ENCODE results near the gene PPP2R2B.

The PPP2R2B gene

DNA sequence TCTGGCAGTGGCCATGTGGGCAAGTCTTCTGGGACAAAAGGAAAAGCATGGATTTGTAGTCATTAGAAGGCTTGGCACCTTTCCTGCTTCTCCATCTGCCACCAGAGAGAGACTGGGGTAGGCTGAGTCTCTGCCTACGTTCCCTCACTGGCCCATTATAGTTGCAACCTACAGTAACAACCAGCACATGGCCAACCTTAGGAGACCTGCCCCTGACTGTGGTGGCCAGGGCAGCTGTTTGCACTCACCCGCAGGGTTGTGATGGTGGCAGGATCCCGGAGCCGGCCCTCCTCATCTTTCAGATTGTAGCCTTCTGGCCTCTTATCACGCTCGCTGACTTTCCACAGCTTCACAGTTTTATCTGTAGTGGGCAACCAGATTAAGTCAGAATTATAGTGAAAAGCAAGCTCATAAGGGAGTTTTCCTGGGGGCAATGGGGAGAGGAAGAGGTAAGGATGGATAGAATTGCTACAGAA, 187.6 kb downstream of the PPP2R2B start:
- DNase-seq, result no peak

DNA sequence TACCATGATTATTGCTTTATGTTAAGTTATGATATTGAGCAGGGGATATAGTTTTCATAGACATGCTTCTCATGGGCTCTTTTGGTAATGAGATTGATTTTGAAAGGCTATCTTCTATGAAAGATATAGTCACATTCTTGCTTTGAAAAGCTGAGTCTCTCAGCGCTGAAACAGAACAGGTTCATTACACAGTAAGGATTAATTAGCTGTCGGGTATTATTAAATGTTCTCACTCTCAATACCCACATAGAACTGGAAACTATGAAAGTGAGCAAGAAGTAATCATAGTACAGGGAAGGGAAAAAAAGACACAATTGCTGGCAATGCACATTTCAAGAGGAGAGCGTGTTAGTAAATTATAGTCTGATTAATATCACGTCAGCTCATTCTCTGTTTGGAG, 190.9 kb downstream of the PPP2R2B start:
- no peak for DNase-seq

DNA sequence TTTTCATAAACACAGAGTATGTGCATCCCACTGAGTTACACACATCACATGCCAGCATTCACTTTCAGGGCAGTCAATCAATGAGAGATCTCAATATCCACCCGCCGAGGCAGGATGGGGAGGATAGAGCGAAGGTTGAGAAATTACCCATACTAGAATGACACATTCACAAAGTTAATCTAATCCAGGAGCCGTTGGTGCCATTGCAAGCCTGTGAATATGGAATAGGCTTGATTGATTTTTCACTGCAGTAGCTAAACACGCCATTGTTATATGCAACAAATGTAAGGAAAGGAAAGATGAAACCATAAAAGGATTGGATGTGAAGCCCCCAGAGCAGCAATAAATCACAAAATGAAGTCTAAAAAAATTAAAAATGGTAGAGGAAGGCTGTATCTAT, 194.7 kb downstream of the PPP2R2B start:
- no peak for DNase-seq

DNA sequence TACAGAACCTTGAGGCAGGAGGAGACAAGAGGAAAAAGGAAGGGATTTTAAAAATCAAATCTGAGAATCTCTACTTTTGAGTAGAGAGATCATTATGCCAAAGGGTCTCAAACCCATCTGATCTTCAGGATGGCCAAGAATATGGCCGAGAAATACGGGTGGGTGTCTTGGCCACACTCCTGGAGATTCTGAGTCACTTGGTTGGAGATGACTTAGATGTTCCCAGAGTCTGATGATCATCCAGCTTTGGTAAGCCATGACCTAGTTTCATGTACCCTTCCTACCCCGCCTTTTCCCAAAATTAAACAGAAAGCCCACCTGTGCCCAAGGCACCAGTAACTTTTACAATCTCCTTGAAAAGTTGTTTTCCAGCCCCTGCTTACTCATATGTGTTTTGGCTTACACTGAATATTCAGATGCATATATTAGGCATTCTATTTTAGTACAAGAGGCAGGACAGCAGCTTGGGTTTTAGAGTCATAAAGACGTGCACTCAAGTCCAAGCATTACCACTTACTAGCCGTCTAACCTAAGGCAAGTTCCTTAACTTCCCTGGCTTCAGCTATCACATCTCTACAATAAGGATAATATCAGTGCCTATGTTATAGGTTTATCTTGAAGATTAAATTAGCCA, 195.5 kb downstream of the PPP2R2B start:
- DNase-seq, result no peak

DNA sequence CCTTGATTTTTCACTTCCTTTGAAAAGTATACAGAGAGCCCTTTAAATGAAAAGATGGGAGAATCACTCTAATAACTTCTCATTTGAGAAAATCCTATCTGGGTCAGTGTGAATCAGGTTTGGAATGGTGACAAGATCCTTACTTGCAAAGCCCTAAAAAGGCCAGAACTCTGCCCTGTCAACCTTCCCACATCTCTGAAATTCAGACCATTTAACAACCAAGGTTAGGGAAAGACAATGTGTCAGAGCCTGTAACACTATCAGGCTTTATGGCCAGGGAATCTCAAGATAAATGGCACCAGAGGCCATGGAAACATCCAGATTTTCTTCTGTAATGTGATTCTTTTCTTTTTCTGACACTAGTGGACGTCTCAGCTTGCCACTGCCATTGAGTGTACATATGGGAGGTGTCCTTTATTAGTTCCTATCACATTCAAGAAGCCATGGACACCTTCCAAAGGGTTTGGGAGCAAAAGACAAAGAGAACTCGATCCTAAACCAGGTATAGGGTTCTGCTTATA, 196.9 kb downstream of the PPP2R2B start:
- DNase-seq, result no peak

DNA sequence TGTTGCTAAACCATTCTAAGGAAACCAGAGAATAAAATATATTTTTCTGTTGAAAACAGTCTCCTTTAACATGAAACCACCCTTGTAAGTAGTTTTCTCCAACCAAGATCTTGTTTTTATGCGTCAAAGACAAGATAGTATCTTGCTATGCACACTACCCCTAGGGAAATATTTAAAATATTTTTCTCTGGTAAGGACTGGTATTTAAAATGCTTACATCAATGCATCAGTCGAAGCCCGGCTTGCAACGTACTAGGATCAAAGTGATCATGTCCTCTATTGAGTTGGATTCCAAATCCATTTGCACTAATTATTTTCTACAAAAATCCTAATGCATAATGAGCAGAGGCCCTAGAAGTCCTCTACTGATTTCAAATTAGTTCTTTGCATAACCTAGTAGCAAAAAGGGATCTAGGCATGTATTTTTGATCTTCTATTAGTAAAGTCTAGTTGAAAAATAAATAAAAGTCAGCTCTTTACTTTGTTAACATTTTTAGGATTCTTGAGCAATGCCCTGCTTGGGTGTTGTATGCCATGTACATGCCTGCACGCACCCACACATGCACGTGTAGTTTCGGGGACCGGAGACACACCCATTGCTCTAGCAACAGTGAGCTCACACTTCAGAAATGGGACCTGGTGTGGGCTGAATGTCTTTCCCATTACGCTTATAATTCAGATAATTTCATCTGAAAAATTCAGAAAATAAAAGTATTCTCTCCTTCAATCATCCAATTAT, 197.5 kb downstream of the PPP2R2B start:
- no peak for DNase-seq

DNA sequence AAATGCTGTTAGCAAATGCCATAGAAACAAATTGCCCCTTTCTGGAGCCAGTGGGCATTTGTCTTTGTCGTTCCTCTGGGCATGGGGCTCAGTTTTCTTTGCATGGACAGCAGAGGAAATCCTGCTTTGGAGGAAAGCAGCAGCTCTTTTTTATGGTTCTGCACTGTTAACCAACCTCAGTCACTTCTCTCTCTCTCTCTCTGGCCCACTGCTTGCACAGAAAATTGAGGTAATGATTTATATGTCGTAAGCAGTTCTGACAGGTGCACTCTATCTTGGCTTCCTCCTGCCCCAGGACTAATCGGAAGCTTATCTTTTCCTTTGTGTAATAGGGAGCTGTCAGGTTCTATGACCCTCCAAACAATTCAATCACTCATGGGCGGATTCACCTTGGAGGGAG, 202.9 kb downstream of the PPP2R2B start:
- DNase-seq, result no peak

DNA sequence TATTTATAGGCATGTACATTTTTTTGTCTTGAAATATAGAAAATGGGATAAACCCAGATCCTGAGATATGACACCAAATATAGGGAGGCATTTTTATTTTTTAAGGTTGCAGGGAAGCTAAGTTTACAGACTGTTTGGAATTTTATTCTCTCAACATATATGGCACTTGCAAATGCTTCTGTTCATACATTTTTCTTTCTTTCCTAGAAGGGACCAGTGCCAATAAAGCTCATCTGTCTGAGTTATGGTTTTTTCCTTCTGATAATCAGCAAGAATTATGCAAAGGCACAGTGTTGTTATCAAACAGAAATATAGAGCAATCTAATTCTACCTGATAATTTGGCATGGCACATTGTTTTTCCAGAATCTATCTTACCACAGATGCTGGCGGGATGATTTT, 205.7 kb downstream of the PPP2R2B start:
- DNase-seq, result no peak

DNA sequence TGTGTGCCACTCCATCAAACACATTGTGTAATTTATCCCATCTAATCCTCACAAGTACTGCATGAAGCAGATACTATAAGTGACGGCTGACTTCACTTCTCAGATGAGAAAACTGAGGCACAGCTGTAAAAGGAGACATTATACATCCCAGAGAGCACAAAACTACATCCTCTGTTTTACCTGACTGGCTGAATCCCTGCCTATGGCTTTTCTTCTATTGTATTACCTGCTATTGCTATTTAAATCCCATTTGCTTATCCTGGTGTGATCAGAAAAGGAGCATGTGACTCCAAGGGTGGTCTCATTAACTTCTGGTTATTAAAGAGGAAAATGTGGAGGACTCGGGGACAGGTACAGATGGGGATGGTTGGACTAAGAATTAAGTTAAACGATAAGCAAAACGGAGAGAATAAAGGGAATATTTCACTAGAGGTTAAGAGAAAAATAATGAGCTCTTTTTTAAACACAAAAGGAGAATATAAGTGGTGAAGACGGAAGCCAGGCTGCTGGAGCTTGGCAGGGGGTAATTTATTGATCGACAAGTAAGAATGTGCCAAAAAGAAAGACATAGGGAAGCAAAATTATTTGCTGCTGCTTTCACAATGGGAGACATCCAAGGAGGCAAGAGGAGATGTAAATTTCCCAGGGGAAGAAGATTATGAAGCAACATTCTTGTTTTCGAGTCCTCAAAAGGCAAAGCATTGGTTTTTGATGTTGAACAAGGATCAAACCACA, 206.8 kb downstream of the PPP2R2B start:
- DNase-seq, result no peak

DNA sequence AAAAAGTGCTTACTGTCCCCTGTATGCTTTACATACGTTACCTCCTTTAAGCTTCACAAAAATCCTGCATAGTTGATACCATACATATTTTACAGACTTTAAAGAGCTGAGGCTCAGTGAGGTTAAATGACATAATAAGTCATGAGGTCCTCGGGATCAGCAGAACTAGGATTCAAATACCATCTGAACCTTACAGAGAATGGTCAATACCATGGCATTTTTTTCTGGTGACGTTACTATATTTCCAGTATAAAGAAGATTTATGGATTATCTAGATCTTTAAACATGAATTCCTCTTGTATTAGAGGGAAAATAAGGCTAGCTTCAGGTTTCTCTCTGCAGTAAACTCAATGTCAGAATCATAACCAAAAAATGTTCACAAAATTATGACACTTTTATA, 208.9 kb downstream of the PPP2R2B start:
- no peak for DNase-seq

DNA sequence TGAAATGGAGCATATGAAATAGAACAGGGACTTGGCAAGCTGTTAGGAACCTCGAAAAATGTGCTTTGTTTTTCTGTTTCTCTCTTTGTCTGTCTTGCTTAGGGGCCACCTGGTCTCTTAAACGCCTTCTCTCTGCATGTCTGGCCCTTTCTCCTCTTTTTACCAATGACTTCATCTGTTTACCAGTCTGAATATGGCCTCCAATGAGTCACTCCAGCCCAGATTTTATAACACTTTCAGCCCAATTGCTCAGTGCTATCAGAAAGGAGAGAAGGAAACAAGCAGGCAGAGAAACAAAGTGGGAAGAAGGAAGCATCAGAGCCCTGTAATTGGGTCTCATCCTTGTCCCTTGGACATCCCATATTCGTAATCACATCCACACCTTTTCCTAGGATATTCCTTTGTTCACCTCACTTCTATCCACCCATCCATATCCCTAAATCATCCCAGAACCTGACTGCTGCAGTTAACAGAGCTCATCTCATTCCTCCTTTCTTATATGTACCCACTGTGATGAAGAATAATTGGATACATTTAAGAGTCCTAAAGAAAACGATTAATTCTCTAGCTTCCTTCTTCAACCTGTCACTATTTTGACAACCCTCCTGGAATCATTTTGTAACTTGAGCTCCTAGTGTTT, 210.8 kb downstream of the PPP2R2B start:
- DNase-seq, result no peak

DNA sequence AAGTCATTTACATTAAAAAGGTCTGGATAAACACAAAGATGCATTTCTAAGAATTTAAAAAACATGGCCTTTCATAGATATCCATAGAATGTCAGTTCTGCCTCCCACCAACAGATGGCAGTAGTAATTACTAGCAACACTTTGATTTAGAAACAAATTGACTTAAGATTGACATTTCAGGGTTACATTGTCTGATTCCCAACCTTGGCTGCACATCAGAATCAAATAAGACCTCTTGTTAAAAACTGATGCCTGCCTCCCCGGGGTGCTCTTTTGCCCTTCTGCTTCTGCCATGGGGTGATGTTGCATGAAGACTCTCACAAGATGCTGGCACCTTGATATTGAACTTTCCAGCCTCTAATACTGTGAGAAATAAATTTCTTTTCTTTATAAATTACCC, 216.3 kb downstream of the PPP2R2B start:
- DNase-seq, result peak; percentile 62

DNA sequence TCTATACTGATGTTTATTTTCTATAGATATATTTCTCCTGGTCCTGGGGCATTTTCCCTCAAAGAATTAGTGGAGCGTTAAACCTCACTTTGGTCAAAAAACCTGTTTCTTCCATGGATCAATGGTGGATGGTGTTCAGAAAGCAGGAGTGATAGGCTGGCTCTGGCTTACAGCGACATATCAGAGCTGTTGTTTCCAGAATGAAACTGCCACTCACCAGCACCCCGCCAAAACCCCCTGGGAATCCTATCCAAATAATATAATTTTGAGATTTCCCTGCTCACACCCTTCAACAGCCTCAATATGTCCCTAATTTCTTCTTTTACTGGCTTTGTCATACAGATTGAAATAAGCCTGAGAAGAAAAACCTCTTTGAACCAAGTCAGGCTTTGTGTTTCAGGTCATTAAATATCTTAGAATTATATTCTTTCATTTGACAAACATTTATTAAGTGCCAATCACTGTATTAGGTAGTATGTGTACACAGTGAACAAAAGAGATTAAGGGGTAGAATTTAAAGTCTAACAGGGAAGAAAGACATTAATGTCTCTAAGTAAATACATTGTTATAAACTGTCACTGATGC, 218.1 kb downstream of the PPP2R2B start:
- no peak for DNase-seq

DNA sequence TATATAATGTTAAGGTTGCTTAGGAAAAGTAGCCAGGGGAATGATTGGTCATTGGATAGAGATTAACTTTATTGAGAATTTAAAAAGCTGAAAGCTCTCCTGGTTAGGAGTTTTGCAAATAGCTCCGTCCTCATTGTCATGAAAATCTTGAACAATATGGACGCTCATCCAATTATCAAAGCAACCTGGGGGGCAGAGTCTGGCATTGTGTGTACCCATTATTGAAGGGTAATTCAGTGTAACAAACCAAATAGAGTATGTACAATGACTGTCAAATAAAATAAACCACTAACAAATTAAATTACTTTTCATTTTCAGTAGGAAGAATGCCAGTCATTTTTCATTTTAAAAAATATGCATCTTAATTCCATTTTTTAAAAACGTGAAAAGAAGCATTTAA, 218.6 kb downstream of the PPP2R2B start:
- no peak for DNase-seq

DNA sequence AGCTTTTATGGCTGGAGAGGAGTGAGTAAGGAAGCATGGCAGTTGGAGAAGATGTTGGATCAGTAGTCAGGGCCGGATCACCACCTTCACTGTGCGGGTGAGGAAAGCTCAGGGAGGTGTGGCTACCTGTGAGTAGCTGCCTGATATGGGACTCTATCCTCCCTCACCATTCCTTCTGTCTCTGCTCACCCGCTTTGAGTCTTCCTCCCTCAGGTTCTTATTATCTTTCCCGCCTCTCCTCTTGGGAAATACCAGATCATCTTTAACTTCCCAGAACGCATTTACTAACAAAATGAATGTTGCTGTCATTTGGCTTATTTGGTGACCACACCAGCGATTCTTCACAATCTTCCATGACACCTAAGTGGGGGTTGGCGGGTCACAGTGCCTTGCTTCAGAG, 221.9 kb downstream of the PPP2R2B start:
- DNase-seq, result no peak

DNA sequence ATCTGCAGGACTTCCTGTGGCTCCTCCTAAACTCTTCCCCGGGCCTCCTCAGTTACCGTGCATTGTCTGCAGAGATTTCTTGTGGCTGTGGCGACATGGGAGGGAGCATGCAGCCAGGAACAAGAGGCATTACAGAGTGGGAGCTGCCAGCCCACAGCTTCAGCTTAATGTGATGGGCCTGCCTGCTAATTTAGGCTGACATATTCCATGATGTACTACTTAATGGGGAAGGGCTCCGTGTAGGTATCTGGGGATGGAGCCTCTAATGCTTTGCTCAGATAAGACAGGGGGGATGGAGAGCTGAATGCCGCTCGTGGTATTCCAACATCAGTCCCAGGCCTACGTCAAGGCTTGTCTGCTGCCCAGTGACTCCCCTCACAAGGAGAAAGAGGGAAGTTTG, 225.0 kb downstream of the PPP2R2B start:
- DNase-seq, result no peak

DNA sequence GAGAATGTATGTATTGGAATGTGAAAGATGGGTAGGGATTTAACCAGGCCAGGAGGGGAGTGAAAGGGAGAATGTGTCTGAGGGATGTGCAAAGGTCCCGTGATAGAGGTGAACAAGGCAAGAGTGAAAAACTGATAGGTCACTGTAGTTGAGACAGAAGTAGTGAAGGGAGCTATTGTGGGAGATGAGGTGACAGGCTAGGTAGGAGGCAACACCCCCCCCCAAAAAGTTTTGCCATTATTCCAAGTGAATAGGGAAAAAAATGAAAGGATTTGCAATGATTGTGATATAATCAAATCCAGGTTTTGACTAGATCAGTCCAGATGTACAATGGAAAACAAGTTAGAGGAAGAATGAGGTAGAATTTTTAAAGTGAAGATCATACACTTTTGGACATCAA, 226.0 kb downstream of the PPP2R2B start:
- no peak for DNase-seq

DNA sequence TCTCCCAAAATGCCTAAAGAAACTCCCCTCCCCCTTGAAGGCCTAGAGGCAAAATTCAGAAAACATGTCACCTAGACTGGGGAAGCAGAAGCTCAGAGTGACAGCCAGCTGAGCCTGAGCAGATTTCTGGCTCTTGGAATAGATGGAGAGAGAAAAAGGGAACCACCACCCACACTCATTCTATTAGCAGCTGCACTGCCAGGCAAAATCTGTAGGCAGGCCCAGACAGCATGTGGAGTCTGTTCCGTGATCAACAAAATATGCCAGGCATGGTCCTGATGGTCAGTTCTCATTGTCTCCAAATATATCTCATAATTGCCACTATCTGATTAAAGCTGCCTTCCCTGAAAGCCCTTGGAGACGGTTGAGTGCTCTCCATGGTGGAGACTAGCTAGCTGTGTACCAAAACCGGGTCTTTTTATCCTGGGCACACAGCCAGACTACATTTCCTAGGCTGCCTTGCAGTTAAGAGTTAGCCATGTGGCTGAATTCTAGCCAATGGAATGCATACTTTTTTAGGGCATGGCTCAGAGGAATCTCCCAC, 230.8 kb downstream of the PPP2R2B start:
- no peak for DNase-seq

DNA sequence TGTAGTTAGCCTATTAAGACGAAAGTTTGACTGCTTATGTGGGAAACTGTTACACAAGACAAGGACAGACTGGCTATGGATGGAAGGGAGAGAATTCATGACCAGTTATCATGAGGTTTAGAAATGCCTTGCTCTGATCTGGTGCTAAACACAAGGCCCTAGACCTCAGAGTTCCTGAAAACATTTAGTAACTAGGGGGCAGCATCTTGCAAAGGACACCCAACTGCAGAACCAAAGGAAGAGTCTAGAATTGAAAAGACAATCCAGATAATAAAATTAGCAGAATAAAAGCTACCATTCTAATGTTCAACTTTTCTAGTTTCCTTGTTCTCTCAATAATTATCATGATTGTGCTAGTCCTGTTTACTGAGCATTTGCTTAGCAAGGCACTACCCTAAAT, 232.1 kb downstream of the PPP2R2B start:
- no peak for DNase-seq

DNA sequence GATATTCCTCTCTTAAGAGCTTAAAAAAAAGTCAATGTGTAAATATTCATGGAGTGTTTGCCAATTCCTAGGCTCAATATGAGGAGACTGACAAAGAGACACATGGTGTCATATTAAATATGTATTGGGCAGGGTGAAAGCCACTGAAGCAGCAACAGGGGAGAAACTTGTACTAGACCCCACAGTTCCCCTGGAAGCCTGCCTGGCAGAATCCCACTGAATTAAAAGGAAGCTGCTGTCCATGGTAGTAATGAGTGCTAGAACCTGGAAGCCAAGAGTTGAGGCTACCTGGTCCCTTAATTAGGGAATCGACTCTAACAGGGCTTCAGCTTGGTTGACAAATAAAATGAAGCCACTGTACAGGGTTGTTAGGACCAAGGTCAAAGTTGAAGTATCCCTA, 233.2 kb downstream of the PPP2R2B start:
- DNase-seq, result no peak

DNA sequence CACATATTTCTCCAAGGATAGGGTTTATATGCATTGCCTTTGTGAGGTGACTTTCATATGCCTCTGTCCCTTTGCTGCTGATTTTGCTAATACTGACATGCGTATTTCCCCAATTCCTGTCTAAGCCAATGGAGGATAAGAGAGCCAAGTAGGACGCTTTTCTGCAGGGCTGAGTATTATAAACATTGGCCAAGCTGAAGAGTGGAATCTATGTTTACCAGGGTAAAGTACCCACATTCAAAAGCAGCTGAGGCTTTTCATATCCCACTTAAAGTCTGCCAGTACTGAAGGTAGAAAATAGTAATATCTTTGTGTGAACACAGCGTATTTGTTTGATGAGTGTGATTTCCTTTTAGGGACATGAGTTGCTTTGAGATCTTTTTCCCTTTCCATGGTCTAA, 233.7 kb downstream of the PPP2R2B start:
- DNase-seq, result no peak

DNA sequence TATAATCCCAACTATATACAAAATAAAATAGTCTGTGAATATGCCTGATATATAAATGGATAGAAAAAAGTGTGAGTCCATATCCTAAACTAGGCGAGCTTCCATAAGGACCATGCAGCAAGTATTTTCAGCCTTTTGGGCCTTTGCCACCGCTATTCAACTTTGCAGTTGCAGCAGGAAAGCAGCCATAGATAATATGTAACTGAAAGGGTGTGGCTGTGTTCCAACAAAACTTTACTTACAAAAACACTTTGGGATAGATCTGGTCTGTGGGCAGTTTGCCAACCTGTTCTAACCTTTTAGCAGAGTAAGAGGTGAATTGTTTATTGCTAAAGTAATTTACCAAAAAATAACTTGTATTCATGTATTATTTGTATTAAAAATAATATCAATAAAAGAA, 234.8 kb downstream of the PPP2R2B start:
- DNase-seq, result no peak

DNA sequence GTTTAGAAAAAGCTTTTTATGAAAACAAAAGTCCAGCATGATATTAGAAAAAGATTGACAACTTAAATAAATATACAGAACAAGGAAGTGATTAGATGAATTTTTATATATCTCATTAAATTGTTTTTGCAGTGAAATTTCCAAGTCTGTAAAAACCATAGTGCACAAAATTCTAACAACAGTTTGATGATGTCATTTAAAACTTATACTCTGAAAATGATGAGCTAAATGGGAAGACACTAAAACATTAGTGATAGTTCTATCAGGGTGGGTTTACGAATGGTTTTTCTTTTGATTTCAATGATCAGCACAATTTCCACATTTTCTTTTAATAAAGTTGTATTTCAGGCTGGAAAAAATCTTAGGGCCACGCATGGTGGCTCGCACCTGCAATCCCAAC, 236.1 kb downstream of the PPP2R2B start:
- no peak for DNase-seq
